Trophoblast cell (in vitro differentiated cells and primary cell): ENCODE measurements around the gene LMAN1L.

Experiments used
- DNase-seq, 2 donors: peaks; one replicate each; pipeline ENCODE4 v3.0.0-alpha.2; 2016
- H2AFZ ChIP-seq: 2 replicates; pipeline ENCODE4 v1.6.1; 2013; ENCODE audit warnings: low read length, moderate library complexity, mild to moderate bottlenecking; ENCODE audit not compliant: insufficient read depth, poor library complexity
- H2AK5ac ChIP-seq: 2 replicates; pipeline ENCODE4 v1.6.1; 2013; ENCODE audit warnings: mild to moderate bottlenecking, low read length
- H2BK120ac ChIP-seq: 2 replicates; pipeline ENCODE4 v1.6.1; 2013; ENCODE audit warnings: low read length, mild to moderate bottlenecking, moderate library complexity; ENCODE audit not compliant: insufficient read depth, poor library complexity
- H2BK12ac ChIP-seq: 2 replicates; pipeline ENCODE4 v1.6.1; 2013; ENCODE audit warnings: mild to moderate bottlenecking, low read length, moderate library complexity
- H2BK5ac ChIP-seq: 2 replicates; pipeline ENCODE4 v1.6.1; 2013; ENCODE audit warnings: low read length, low read depth, moderate library complexity, mild to moderate bottlenecking; ENCODE audit not compliant: poor library complexity
- H3K14ac ChIP-seq: 2 replicates; pipeline ENCODE4 v1.6.1; 2013; ENCODE audit warnings: mild to moderate bottlenecking, low read length
- H3K18ac ChIP-seq: 2 replicates; pipeline ENCODE4 v1.6.1; 2013; ENCODE audit warnings: mild to moderate bottlenecking, low read length
- H3K23ac ChIP-seq: 2 replicates; pipeline ENCODE4 v1.6.1; 2013; ENCODE audit warnings: low read length
- H3K27ac ChIP-seq: 2 replicates; pipeline ENCODE4 v1.5.1; 2013; ENCODE audit warnings: low read depth, mild to moderate bottlenecking, inconsistent platforms, low read length, moderate library complexity
- H3K27me3 ChIP-seq: 2 replicates; pipeline ENCODE4 v1.6.1; 2013; ENCODE audit warnings: inconsistent platforms, mild to moderate bottlenecking, low read length, moderate library complexity; ENCODE audit not compliant: insufficient read depth
- H3K36me3 ChIP-seq, 2 experiments: 1 replicate in 1 of 2; 2 replicates in 1 of 2; pipeline ENCODE4 v1.6.1; 2013; ENCODE audit warnings: low read length in 2 of 2, mild to moderate bottlenecking in 2 of 2, moderate library complexity in 1 of 2; ENCODE audit not compliant: insufficient read depth in 2 of 2, control insufficient read depth in 1 of 2
- H3K4ac ChIP-seq: 2 replicates; pipeline ENCODE4 v1.6.1; 2013; ENCODE audit warnings: low read depth, mild to moderate bottlenecking, low read length, moderate library complexity
- H3K4me1 ChIP-seq, 2 experiments: 1 replicate in 1 of 2; 2 replicates in 1 of 2; pipeline ENCODE4 v1.6.1; 2013; ENCODE audit warnings: low read length in 2 of 2, mild to moderate bottlenecking in 2 of 2, moderate library complexity in 1 of 2; ENCODE audit not compliant: insufficient read depth in 2 of 2, control insufficient read depth in 1 of 2
- H3K4me2 ChIP-seq: 2 replicates; pipeline ENCODE4 v1.6.1; 2013; ENCODE audit warnings: inconsistent platforms, mild to moderate bottlenecking, low read length, moderate library complexity
- H3K4me3 ChIP-seq: 2 replicates; pipeline ENCODE4 v1.5.1; 2013; ENCODE audit warnings: mild to moderate bottlenecking, low read depth, low read length, inconsistent platforms
- H3K79me1 ChIP-seq: one replicate; pipeline ENCODE4 v1.6.1; 2013; ENCODE audit warnings: low read length
- H3K79me2 ChIP-seq: 2 replicates; pipeline ENCODE4 v1.6.1; 2013; ENCODE audit warnings: low read length, mild to moderate bottlenecking; ENCODE audit not compliant: control insufficient read depth, insufficient read depth, poor library complexity
- H3K9ac ChIP-seq: 2 replicates; pipeline ENCODE4 v1.6.1; 2013; ENCODE audit warnings: mild to moderate bottlenecking, low read length
- H3K9me3 ChIP-seq: 2 replicates; pipeline ENCODE4 v1.6.1; 2013; ENCODE audit warnings: low read depth, mild to moderate bottlenecking, control low read depth, inconsistent platforms, low read length; ENCODE audit not compliant: insufficient read depth
- H4K12ac ChIP-seq: 2 replicates; pipeline ENCODE4 v1.6.1; 2013; ENCODE audit warnings: low read depth, mild to moderate bottlenecking, low read length, moderate library complexity
- H4K8ac ChIP-seq: 2 replicates; pipeline ENCODE4 v1.6.1; 2013; ENCODE audit warnings: low read depth, mild to moderate bottlenecking, low read length, moderate library complexity
- H4K91ac ChIP-seq: one replicate; pipeline ENCODE4 v1.6.1; 2013; ENCODE audit warnings: low read depth, mild to moderate bottlenecking, low read length, moderate library complexity
- WGBS: extraction: QIAGEN DNeasy Blood & Tissue Kit; methylation state at CpG from one replicate; pipeline ENCODE4 v1.1.7; 2013; ENCODE audit warnings: missing lambda C conversion rate; ENCODE audit not compliant: insufficient read length, insufficient coverage; ENCODE audit errors: extremely low coverage; 5-methylcytosine and 5-hydroxymethylcytosine counted together

The LMAN1L gene

GRCh38 chr15:74781431-74782258 is 31.0 kb upstream of the LMAN1L start, which contains the start of gene CSK:
Gene CSK (plus strand): TSS chr15:74782080. CDS start chr15:74798298, 16,218 bp downstream.
- Histone ChIP-seq H2AK5ac (peak within 1 kb of the TSS; percentile 39), H2AFZ (peak within 1 kb of the TSS; percentile 88), H4K91ac (peak within 1 kb of the TSS; percentile 94), H3K36me3 (peaks cover 0 to 7% of the 10 kb centered on the region in 2 experiments), H3K9me3 (no peaks in the 10 kb centered on the region), H2BK5ac (peak within 1 kb of the TSS; percentile 52), H3K4me2 (peak within 1 kb of the TSS; percentile 91), H3K9ac (peak within 1 kb of the TSS; percentile 96), H3K27ac (peak within 1 kb of the TSS; percentile 50), H3K79me2 (peaks cover 10% of the 10 kb centered on the region), H2BK120ac (peak within 1 kb of the TSS; percentile 73), H4K8ac (peak within 1 kb of the TSS; percentile 79), H4K12ac (peak within 1 kb of the TSS; percentile 39), H2BK12ac (peak within 1 kb of the TSS; percentile 19), H3K23ac (no peak within 1 kb of the TSS), H3K4me1 (peaks cover 26 to 33% of the 10 kb centered on the region in 2 experiments), H3K4ac (peak within 1 kb of the TSS; percentile 63), H3K18ac (peak within 1 kb of the TSS; percentile 71), H3K4me3 (peak within 1 kb of the TSS; percentile 80), H3K79me1 (peaks cover 7% of the 10 kb centered on the region), H3K27me3 (no peaks in the 10 kb centered on the region), H3K14ac (peak within 1 kb of the TSS; percentile 77)
- peak; percentile 67 to 87 for DNase-seq
- WGBS = no CpG with 5 or more reads among the region's 74 CpGs

GRCh38 chr15:74782259-74783071 is 30.2 kb upstream of the LMAN1L start:
- peak overlapping the region; percentile 63 for H3K4ac ChIP-seq
- peaks cover 10% of the 10 kb centered on the region for H3K79me2 ChIP-seq
- H2AK5ac ChIP-seq = peak overlapping the region; percentile 39
- H3K14ac ChIP-seq = peak overlapping the region; percentile 77
- H3K9ac ChIP-seq = peak overlapping the region; percentile 96
- no peak overlapping the region for H3K23ac ChIP-seq
- peak overlapping the region; percentile 79 for H4K8ac ChIP-seq
- peak overlapping the region; percentile 94 for H4K91ac ChIP-seq
- no peaks in the 10 kb centered on the region for H3K27me3 ChIP-seq
- H3K4me2 ChIP-seq = peak overlapping the region; percentile 91
- peak overlapping the region; percentile 39 for H4K12ac ChIP-seq
- no CpG with 5 or more reads among the region's 72 CpGs for WGBS
- peaks cover 7% of the 10 kb centered on the region for H3K79me1 ChIP-seq
- no peaks in the 10 kb centered on the region for H3K9me3 ChIP-seq
- H3K36me3 ChIP-seq = peaks cover 0 to 8% of the 10 kb centered on the region in 2 experiments
- H3K27ac ChIP-seq = peak overlapping the region; percentile 50
- H3K4me1 ChIP-seq = peaks cover 23 to 26% of the 10 kb centered on the region in 2 experiments
- H2BK120ac ChIP-seq = peak overlapping the region; percentile 73
- H2AFZ ChIP-seq = peak overlapping the region; percentile 88
- peak overlapping the region; percentile 52 for H2BK5ac ChIP-seq
- H2BK12ac ChIP-seq = no peak overlapping the region
- peak overlapping the region; percentile 71 for H3K18ac ChIP-seq
- peak overlapping the region; percentile 80 for H3K4me3 ChIP-seq
- peak in 1 of 2 donors; percentile 35 for DNase-seq

GRCh38 chr15:74783072-74783807 is 29.4 kb upstream of the LMAN1L start:
- H3K18ac ChIP-seq = peak overlapping the region; percentile 34
- no peak overlapping the region for H2AFZ ChIP-seq
- no peak overlapping the region for H3K9ac ChIP-seq
- H4K91ac ChIP-seq = peak overlapping the region; percentile 55
- H4K8ac ChIP-seq = no peak overlapping the region
- no peak overlapping the region for H3K23ac ChIP-seq
- WGBS = no CpG with 5 or more reads among the region's 13 CpGs
- no peak overlapping the region for H2BK120ac ChIP-seq
- no peak overlapping the region for H2AK5ac ChIP-seq
- peak overlapping the region; percentile 91 for H3K4me2 ChIP-seq
- H3K4me3 ChIP-seq = peak overlapping the region; percentile 80
- no peaks in the 10 kb centered on the region for H3K9me3 ChIP-seq
- H2BK12ac ChIP-seq = no peak overlapping the region
- H3K79me1 ChIP-seq = peaks cover 7% of the 10 kb centered on the region
- no peak overlapping the region for H2BK5ac ChIP-seq
- H3K14ac ChIP-seq = peak overlapping the region; percentile 69
- peak overlapping the region; percentile 63 for H3K4ac ChIP-seq
- no peaks in the 10 kb centered on the region for H3K27me3 ChIP-seq
- peak; percentile 69 to 73 for DNase-seq
- H3K79me2 ChIP-seq = peaks cover 10% of the 10 kb centered on the region
- peaks cover 0 to 8% of the 10 kb centered on the region in 2 experiments for H3K36me3 ChIP-seq
- H3K4me1 ChIP-seq = peaks cover 18 to 22% of the 10 kb centered on the region in 2 experiments
- no peak overlapping the region for H4K12ac ChIP-seq
- no peak overlapping the region for H3K27ac ChIP-seq

- H3K4me1 ChIP-seq = peaks cover 18 to 22% of the 10 kb centered on the region in 2 experiments
- peak overlapping the region; percentile 5 for H2BK12ac ChIP-seq
- no peak overlapping the region for H2BK120ac ChIP-seq
- H4K8ac ChIP-seq = no peak overlapping the region
- peaks cover 7% of the 10 kb centered on the region for H3K79me1 ChIP-seq
- H3K4me3 ChIP-seq = no peak overlapping the region
- H3K18ac ChIP-seq = peak overlapping the region; percentile 36
- H3K23ac ChIP-seq = no peak overlapping the region
- no peak overlapping the region for H3K27ac ChIP-seq
- no peaks in the 10 kb centered on the region for H3K9me3 ChIP-seq
- peak overlapping the region; percentile 91 for H3K4me2 ChIP-seq
- peaks cover 0 to 8% of the 10 kb centered on the region in 2 experiments for H3K36me3 ChIP-seq
- H3K27me3 ChIP-seq = no peaks in the 10 kb centered on the region
- H3K4ac ChIP-seq = peak overlapping the region; percentile 47
- H3K9ac ChIP-seq = no peak overlapping the region
- no peak overlapping the region for H2AFZ ChIP-seq
- no peak overlapping the region for H4K12ac ChIP-seq
- H4K91ac ChIP-seq = no peak overlapping the region
- no peak overlapping the region for H3K14ac ChIP-seq
- peaks cover 10% of the 10 kb centered on the region for H3K79me2 ChIP-seq
- DNase-seq = no peak
- H2BK5ac ChIP-seq = no peak overlapping the region
- no peak overlapping the region for H2AK5ac ChIP-seq
- no CpG with 5 or more reads among the region's 3 CpGs for WGBS
Observed at GRCh38 chr15:74783808-74784175, 28.8 kb upstream of the LMAN1L start.
